ENCODE data around the gene INPP4B. TPM values are rescaled to one million over a fixed set of nuclear protein-coding genes. Genes with fewer than 3 reads are reported as not detected.

INPP4B gene
- total and polyA plus RNA-seq, 7 donors, result 1.5 to 16.8 (median 9.5) TPM

- TF ChIP-seq CTCF (IDR thresholded peaks at IDR 0.05), result no peak
- Histone ChIP-seq H3K9me3 (no peaks in the 10 kb centered on the region), H3K4me3 (no peak overlapping the region), H3K36me3 (ENCODE audit: insufficient read depth in 1 of 2, low read depth in 1 of 2) (no peaks in the 10 kb centered on the region), H3K27ac (no peak overlapping the region), H3K4me1 (no peaks in the 10 kb centered on the region), H3K27me3 (ENCODE audit: insufficient read depth in 3 of 3, low read length in 2 of 3) (no peaks in the 10 kb centered on the region)
- ATAC-seq (no peak), DNase-seq (no peak)
- intact Hi-C loops (cut with DNase I), result no loop called here
- WGBS, 3 donors, result 11 to 27% (median 15%) methylated on average over 2 of the region's 2 CpGs
Observed at GRCh38 chr4:142282870-142283431, 563.1 kb downstream of the INPP4B start.

- intact Hi-C loops (cut with DNase I), result no loop called here
- DNase-seq (no peak), ATAC-seq (no peak)
- no peak overlapping the region for H3K4me3 ChIP-seq
- no peaks in the 10 kb centered on the region for H3K27me3 ChIP-seq (ENCODE audit: insufficient read depth in 3 of 3, low read length in 2 of 3)
- H3K9me3 ChIP-seq, result no peaks in the 10 kb centered on the region
- no peak for TF ChIP-seq CTCF (IDR thresholded peaks at IDR 0.05)
- WGBS, 3 donors, result 91 to 98% (median 93%) methylated on average over 1 of the region's 1 CpG
- H3K36me3 ChIP-seq (ENCODE audit: insufficient read depth in 1 of 2, low read depth in 1 of 2), result no peaks in the 10 kb centered on the region
- no peaks in the 10 kb centered on the region for H3K4me1 ChIP-seq
- no peak overlapping the region for H3K27ac ChIP-seq
Observed at GRCh38 chr4:142281999-142282398, 564.1 kb downstream of the INPP4B start.

GRCh38 chr4:142278663-142279062, 567.4 kb downstream of the INPP4B start:
- DNase-seq, result no peak
- H3K36me3 ChIP-seq (ENCODE audit: insufficient read depth in 1 of 2, low read depth in 1 of 2), result no peaks in the 10 kb centered on the region
- TF ChIP-seq CTCF (IDR thresholded peaks at IDR 0.05), result no peak
- H3K27ac ChIP-seq, result no peak overlapping the region
- intact Hi-C loops (cut with DNase I), result no loop called here
- no peak for ATAC-seq
- no peaks in the 10 kb centered on the region for H3K9me3 ChIP-seq
- no peaks in the 10 kb centered on the region for H3K4me1 ChIP-seq
- no peak overlapping the region for H3K4me3 ChIP-seq
- no peaks in the 10 kb centered on the region for H3K27me3 ChIP-seq (ENCODE audit: insufficient read depth in 3 of 3, low read length in 2 of 3)

- Histone ChIP-seq H3K4me1 (no peaks in the 10 kb centered on the region), H3K4me3 (no peak overlapping the region), H3K27me3 (ENCODE audit: insufficient read depth in 3 of 3, low read length in 2 of 3) (no peaks in the 10 kb centered on the region), H3K27ac (no peak overlapping the region), H3K36me3 (ENCODE audit: insufficient read depth in 1 of 2, low read depth in 1 of 2) (no peaks in the 10 kb centered on the region), H3K9me3 (no peaks in the 10 kb centered on the region)
- no peak for TF ChIP-seq CTCF (IDR thresholded peaks at IDR 0.05)
- WGBS, 3 donors, result 85 to 97% (median 95%) methylated on average over 1 of the region's 1 CpG
- ATAC-seq (no peak), DNase-seq (no peak)
- intact Hi-C loops (cut with DNase I), result no loop called here
Observed at GRCh38 chr4:142278171-142278570, 567.9 kb downstream of the INPP4B start.

GRCh38 chr4:142274137-142274536, 572.0 kb downstream of the INPP4B start:
- Histone ChIP-seq H3K4me1 (no peaks in the 10 kb centered on the region), H3K4me3 (no peak overlapping the region), H3K9me3 (no peaks in the 10 kb centered on the region), H3K36me3 (ENCODE audit: insufficient read depth in 1 of 2, low read depth in 1 of 2) (no peaks in the 10 kb centered on the region), H3K27ac (no peak overlapping the region), H3K27me3 (ENCODE audit: insufficient read depth in 3 of 3, low read length in 2 of 3) (no peaks in the 10 kb centered on the region)
- ATAC-seq (no peak), DNase-seq (no peak)
- intact Hi-C loops (cut with DNase I), result no loop called here
- TF ChIP-seq CTCF (IDR thresholded peaks at IDR 0.05), result no peak
- 93 to 100% (median 96%) methylated on average over 1 of the region's 1 CpG for WGBS, 3 donors

Data from psoas muscle (tissue), 8 donors.